GM19240 (cell line): ENCODE data around the gene ERN1.
A peak's percentile ranks its signal among the peaks of the same experiment; 100 is the strongest.
"Not testable (repeated sequence)": the region's sequence is repeated elsewhere in the genome, so short reads cannot be mapped to it uniquely, and the experiment has no call there.

Experiments used
- DNase-seq: peaks from one replicate; pipeline ENCODE4 v3.0.0; 2011; ENCODE audit warnings: low spot score; ENCODE audit not compliant: insufficient read length

ERN1 gene

DNA sequence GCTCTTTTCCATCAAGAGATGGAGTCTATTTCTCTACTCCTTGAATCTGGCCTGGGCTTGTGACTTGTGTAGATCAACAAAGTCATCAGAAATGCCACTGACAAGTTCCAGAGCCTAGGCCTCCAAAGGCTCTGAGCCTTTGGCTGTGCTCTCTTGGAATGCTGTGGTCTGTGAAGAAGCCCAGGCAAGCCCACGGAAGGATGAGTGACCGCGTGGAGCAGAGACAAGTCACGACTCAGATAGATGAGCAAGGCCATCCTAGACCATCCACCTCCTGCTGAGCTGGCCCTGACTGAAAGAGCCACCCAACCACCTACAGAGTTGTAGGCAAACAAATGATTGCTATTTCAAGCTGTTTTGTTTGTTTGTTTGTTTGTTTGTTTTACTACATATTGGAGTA is 97.9 kb downstream of the ERN1 start:
- no peak for DNase-seq

DNA sequence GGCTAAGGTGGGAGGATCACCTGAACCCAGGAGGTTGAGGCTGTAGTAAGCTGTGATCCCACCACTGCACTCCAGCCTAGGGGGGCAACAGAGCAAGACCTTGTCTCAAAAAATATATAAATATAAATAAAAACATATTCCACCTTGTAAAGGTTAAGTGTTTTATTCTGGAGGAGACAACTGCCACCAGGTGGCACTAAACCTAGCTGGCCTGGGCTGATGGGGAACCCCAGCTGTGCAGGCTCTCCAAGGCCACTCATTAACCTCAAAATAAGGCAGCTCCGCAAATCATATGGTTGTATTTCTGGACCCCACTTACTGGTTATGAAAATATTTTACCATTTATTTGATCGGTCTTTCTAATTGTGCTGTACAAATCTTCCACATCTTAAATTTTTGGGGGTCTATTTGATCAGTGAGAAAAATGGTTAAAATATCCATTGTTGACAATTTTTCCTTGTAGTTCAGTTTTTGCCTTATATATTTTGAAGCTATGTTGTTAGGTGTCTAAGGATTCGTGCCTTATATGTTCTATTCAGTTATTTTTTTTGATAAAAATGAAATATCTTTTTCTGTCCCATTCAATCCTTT is 101.0 kb downstream of the ERN1 start:
- DNase-seq, result peak; percentile 22

DNA sequence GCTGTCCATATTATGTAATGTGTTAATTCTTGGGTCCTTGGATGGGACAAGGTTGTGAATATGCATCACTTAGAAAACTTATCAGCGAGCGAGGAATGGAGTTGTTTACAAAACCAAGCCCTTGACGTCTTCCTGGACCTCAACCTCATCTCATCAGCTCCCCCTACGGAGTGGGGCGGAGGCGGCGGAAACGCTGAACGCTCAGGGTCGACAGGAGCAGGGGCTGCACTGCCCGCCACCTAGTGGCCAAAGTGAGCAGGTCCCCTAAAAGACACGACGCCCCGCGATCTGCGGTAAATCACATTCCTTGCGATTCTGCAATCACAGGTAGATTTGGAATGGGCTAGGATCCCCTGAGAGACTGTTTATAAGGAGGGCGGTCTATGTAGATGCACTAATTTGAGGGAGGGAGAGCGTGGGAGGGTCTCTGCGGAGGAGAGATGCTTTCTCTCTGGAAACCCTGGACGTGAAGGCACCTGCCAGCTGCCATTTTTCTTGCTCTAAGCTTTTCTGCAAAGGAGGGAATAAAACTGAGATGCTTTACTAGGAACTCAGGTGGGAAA is 104.1 kb downstream of the ERN1 start:
- DNase-seq, result peak; percentile 21

DNA sequence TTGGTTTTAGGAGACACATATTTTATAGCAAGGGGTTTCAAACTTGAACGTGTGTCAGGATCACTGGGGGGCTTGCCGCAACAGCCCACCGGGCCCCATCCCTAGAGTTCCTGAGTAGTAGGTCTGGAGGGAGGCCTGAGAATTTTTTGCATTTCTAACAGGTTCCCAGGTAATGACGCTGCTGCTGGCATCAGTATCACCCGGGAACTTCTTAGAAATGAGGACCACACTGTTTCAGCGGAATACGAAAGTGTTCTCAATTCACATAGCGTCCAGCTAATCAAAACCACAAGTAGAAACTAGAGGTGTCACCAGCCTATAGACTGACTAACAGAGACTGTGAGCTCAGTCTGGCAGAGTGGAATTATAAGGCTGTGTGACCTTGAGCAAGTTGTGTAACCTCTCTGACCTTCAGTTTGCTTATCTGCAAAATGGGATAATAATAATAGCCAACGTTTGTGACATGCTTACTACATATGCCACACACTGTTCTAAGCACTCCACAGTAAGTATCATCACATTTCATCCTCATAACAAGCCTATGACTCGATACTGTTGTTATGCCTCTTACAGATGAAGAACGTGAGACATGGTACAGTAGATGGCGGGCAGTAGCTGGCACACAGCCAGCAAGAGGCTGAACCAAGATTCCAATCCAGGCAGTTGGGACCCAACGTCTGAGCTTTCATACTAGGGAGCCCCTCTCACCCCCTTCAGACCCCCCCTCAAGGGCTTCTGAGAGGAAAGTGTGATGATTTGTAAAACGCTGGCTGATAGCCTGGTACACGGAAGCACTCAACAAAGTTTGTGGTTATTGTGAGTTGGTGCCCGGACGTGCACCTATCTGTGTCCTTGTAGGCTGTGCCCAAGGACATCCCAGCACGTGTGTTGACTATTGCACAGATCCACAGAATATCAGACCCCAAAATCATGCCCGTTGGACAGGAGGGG is 104.9 kb downstream of the ERN1 start:
- DNase-seq, result no peak

DNA sequence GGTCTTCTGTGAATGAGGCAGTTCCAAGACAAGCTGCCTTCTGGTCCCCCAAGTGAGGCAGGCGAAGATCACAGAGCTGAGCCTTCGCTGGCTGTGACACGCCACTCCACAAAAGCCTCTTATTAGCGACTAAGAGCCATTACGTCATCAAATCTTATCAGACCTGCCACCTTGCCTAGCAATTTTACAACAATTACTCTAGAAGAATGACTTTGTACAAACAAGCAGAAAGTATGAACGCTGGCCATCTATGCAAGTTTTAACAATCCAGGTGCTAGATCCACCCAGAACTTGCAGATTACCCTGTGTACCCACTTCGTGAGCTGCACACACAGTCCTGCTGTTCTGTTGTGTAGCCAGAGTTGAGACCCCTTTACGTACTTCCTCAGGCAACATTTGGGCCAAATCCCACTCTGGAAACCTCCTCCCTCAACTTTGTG is 105.7 kb downstream of the ERN1 start:
- DNase-seq, result no peak

DNA sequence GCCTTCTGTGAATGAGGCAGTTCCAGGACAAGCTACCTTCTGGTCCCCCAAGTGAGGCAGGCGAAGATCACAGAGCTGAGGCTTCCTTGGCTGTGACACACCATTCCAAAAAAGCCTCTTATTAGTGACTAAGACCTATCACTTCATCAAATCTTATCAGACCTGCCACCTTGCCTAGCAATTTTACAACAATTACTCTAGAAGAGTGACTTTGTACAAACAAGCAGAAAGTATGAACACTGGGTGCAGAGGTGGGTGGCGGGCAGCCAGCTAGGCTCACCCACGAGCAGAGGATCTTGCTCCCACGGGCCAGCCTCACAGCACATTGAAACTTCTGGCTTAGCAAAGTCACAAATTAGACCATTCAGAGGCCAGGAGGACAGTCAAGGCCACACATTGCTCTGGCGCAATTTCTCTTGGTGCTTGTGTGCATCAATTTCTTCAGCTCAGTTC is 107.3 kb downstream of the ERN1 start:
- no peak for DNase-seq

DNA sequence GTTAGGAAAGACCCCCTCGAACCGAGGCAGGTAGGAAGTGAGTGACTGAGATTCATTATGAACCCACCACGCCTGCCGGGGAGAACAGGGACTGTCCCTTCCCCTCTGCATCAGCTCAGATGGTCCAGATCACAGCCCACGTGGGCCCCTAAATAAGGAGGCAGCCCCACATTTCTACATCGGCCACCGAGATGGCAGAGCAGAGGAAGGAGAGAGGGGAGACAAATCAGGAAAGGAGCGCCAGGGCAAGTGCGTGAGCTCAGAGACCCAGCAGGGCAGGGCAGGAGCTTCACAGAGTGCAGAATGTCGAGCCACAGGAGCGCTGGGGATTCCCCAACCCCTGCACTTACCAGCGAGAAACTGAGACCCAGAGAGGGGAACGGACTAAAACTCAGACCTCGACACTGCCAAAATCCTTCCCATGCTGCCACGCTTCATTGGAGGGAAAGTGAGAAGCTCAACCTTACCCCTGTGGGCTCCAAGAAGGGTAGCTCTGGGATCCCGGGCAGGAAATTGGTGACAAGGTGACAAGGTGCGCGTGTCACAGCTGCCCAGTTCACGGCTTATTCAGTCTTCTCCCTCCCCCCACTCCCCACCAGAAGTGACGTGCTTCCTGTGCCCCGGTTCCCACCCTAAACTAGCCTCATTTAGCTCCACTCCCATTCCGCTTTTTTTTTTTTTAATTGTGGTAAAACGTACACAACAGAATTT is 109.7 kb downstream of the ERN1 start, which contains the start of gene ICAM2:
Gene ICAM2, minus strand, starts transcription at position 578 of the 711 bp plus-strand sequence. CDS start 13,942 bp downstream, outside the sequence.
- DNase-seq, result no peak

DNA sequence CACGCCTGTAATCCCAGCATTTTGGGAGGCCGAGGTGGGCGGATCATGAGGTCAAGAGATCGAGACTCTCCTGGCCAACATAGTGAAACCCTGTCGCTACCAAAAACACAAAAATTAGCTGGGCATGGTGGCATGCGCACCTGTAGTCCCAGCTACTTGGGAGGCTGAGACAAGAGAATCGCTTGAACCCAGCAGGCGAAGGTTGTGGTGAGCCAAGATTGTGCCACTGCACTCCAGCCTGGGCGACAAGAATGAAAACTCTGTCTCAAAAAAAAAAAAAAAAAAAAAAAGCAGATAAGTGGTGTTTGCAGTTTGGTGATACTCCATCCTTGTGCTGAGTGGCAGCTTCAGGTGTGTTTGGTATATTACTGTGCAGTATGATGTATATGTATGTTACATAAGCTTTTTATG is 110.4 kb downstream of the ERN1 start:
- not testable (repeated sequence) for DNase-seq

DNA sequence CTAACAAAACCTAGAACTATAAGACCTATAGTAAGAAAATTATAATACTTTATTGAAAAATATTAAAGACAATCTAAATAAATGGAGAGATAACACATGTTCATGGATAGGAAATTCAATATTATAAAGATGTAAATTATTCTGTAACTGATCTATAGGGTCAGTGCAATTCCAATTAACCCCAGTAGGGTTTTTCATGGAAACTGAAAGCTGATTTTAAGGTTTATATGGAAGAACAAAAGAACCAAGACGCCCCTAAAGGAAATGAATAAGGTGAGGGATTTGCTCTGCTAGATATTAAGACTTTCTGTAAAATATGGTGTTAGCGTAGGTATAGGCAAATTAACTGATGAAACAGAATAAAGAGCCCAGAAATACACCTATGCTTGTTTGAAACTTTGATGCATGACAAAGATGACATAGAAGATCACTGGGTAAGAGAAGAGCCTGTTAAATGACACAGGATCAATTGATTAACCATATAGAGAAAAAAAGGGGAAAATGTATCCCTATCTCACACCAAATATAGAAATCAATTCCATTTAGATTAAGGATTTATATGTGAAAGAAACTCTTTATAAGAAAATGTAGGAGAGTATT is 112.5 kb downstream of the ERN1 start:
- DNase-seq, result no peak

DNA sequence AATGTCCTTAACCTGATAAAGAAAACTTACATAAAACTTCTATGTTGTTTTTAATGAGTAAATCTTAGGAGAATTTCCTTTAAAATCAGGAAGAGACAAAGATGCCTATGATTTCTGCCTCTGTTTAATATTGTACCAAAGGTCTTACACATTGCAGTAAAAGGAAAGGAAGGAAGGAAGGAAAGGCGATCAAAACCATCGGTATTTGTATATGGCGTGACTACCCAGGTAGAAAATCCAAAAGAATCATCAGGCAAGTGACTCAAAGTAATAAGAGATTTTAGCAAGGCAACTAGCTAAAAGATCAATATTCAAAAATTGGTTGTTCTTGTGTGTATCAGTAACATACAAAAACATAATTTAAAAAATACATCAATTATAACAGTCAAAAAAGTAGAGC is 113.0 kb downstream of the ERN1 start:
- no peak for DNase-seq

DNA sequence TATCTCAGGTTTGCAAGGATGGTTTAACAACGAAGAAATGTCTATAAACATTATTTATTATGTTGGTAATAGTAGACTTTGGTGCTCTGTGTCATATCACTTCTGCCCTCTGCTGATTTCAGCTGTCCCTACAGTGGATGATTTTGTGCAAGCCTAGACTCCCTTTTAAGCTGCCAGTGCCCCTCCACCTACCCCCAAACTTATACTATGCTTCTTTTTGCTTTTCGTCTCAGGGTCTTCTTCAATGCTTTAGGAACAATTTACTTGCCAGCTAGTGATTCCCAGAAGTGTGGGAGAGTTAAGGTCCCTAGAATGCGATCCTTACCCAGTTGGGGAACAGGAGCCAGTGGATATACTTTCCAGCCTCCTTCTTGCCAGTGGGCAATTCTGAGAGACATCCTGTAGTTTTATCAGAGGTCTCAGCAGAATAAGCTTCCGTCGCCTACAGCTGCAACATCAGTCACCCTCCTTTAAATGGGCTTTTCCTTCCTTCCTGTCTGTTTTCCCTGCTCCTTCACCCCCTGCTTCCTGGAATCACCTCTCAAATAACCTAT is 113.6 kb downstream of the ERN1 start:
- DNase-seq, result no peak

DNA sequence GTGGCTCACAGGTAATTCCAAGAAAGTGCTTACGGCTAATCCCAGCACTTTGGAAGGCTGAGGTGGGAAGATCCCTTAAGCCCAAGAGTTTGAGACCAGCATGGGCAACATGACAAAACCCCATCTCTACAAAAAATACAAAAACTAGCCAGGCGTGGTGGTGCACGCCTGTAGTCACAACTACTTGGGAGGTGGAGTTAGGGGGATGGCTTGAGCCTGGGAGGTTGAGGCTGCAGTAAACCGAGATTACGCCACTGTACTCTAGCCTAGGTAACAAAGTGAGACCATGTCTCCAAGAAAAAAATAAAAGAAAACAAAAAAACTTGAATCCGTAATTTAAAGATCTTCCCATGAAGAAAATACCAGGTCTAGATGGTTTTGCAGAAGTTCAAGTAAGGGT is 114.5 kb downstream of the ERN1 start:
- no peak for DNase-seq

DNA sequence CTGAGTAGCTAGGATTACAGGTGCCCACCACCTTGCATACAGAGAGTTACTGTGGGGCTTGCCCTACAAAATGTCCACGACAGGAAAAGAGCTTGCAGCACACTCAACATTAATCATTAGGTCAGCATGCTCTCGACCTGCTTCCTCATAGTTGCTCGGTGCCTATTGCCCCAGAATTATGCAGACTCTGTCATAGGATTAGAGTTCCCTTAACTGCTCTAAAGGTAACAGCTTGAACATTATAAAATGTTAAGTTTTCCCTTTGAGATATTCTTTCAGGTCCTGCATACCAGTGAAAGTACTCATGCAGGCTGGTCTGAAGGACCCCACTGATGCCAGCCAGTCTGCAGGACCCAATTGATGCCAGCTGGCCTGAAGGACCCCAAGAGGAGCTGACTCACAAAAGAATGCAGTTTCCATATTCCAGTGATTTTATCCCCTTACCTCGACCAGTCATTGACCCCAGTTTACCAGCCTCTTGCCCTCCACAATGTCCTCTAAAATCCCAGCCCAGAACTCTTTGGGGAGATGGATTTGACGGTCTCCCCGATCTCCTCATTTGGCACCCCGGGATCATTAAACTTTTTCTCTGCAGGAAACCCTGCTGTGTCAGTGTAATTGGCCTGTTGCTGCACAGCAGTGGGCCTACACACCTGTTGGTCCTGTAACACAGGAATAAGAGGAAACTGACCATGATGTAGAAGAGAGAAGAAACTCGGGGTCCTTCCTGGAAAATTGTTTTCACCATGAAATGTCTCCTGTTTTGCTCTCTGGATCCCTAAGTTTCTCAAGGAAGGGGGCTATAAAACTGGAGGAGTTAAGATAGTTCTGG is 120.2 kb downstream of the ERN1 start:
- DNase-seq, result no peak

DNA sequence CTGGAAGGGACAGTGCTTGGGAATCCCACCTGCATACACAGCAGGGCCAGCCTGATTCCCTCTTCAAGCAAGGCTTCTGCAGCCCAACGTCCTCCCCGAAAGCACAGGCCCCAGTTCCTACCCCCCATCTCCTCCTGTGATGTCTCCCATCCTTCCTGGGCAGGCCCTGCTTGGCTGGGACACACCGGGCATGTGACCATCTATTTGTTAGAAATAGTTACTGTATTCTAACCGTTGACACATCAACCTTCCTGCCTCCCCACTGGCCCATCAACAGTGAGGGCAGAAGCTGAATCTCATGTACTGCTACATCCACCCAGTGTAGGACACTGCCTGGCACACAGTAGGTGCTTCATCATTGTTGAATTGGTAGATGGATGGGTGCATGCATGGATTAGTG is 121.1 kb downstream of the ERN1 start:
- no peak for DNase-seq

DNA sequence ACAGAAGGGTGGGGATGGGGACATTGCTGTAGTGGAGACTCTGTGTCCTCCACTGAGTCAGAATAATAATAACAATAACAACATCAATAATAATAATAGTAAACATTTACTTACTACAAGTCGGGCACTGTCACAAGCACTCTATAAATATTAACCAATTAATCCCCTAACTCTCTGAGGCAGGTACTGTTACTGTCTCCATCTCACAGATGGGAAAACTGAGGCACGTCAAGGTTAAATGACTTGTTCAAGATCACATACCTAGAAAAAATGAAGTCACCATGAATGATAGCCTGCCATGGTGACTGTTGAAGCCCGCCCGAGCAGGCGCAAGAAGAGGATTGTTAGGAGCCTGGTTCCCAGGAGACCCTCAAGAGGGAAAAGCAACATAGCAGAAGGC is 121.6 kb downstream of the ERN1 start:
- no peak for DNase-seq

DNA sequence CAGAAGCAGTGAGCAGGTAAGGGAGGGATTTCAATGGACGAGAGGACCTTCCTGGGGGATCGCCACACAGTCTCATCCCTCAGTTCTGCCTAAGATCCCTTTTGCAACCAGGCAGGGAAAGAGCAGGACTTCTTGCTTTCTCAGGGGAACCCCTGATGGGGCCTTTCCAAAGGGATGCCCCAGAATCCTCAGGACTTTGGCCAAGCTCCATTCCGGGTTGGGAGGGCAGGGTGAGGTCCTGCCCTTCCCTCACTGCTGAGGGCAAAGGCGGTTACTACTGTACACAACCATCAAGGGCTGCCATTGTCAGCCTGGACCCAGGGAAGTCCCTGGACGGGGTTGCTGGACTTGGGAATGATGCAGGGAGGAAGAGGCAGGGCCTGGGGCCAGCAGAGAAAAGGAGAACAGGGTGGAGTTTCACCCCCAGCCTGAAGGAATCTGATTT is 122.1 kb downstream of the ERN1 start:
- no peak for DNase-seq

DNA sequence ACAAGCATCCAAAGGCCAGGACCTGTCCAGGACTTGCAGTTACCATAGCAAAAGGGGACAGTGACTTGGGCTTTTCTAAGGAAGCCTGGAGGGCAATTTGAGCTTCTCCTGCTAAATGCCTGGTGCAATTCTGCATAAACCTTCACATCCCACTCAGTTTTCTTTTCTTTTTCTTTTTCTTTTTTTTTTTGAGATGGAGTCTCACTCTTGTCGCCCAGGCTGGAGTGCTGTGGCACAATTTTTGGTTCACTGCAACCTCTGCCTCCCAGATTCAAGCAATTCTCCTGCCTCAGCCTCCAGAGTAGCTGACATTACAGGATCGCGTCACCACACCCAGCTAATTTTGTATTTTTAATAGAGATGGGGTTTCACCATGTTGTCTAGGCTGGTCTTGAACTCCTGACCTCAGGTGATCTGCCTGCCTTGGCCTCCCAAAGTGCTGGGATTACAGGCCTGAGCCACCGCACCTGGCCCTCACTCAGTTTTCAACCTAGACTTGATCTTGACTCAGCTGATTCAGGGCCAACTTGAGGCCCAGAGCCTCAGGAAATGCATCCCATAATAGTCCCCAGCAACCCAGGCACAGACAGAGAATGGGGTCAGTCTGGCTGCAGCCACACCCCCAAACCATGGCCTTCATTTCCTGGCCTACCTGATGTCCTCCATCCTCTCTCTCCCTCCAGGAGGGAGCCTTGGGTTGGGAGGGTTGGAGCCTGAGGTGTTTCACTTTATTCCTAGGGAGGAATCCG is 122.7 kb downstream of the ERN1 start:
- DNase-seq, result not testable (repeated sequence)

DNA sequence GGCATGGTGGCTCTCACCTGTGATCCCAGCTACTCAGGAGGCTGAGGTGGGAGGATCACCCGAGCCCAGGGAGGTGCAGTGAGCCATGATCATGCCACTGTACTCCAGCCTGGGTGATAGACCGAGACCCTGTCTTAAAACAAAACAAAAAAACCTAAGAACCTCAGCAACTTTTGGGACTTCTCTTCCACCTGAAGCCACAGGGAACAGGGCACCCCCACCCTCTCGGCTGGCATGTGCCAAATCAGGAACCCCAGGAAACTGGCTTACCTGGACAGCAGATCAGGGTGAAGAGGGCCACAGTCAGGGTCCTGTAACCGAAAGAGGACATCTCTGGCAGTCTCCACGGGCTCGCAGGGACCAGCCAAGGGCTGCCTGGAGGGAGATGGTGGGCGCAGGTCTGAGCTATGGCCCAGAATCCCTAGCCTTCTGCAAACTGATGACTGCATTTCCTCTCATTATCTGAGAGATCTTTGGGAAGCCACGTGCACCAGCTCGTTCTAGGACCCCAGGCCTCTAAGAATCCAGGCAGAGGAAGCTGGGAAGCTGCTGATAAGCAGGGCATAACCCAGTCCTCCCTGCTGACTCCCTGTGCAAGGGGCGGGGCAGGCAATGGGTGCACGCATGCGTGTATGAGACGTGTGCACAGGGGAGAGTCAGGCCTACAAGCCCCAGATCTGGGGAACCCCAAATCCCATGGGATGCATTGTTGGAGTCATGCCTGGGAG is 123.4 kb downstream of the ERN1 start:
- DNase-seq, result no peak
